IPS-15b (cell line): Measurements from ENCODE around the gene NOP9.
A peak's percentile ranks its signal among the peaks of the same experiment; 100 is the strongest.

Experiments used
- H3K27me3 ChIP-seq: one replicate; pipeline ENCODE4 v1.6.1; 2013; ENCODE audit warnings: low read length; ENCODE audit not compliant: control insufficient read depth, insufficient read depth
- H3K36me3 ChIP-seq: one replicate; pipeline ENCODE4 v1.6.1; 2013; ENCODE audit warnings: low read length; ENCODE audit not compliant: control insufficient read depth, insufficient read depth
- H3K4me1 ChIP-seq: one replicate; pipeline ENCODE4 v1.6.1; 2013; ENCODE audit warnings: mild to moderate bottlenecking, low read length; ENCODE audit not compliant: control insufficient read depth, insufficient read depth
- H3K4me3 ChIP-seq: one replicate; pipeline ENCODE4 v1.5.1; 2013; ENCODE audit warnings: low read depth, low read length
- H3K9ac ChIP-seq: one replicate; pipeline ENCODE4 v1.6.1; 2013; ENCODE audit warnings: low read depth, mild to moderate bottlenecking, low read length
- H3K9me3 ChIP-seq: one replicate; pipeline ENCODE4 v1.6.1; 2013; ENCODE audit warnings: mild to moderate bottlenecking, low read length; ENCODE audit not compliant: control insufficient read depth, insufficient read depth

Gene NOP9

GRCh38 chr14:24258548-24259265 lies 40.9 kb upstream of the NOP9 start:
- Histone ChIP-seq H3K27me3 (no peaks in the 10 kb centered on the region), H3K9me3 (no peaks in the 10 kb centered on the region), H3K4me3 (no peak overlapping the region), H3K4me1 (no peaks in the 10 kb centered on the region), H3K36me3 (no peaks in the 10 kb centered on the region), H3K9ac (no peak overlapping the region)

GRCh38 chr14:24259282-24260025 lies 40.2 kb upstream of the NOP9 start:
- H3K4me1 ChIP-seq, result no peaks in the 10 kb centered on the region
- no peak overlapping the region for H3K4me3 ChIP-seq
- no peaks in the 10 kb centered on the region for H3K36me3 ChIP-seq
- H3K9me3 ChIP-seq, result no peaks in the 10 kb centered on the region
- H3K27me3 ChIP-seq, result no peaks in the 10 kb centered on the region
- peak overlapping the region; percentile 37 for H3K9ac ChIP-seq

- Histone ChIP-seq H3K4me3 (no peak overlapping the region), H3K9ac (no peak overlapping the region), H3K4me1 (no peaks in the 10 kb centered on the region), H3K36me3 (peaks cover 5% of the 10 kb centered on the region), H3K27me3 (no peaks in the 10 kb centered on the region), H3K9me3 (no peaks in the 10 kb centered on the region)
Observed at GRCh38 chr14:24260026-24260779, 39.4 kb upstream of the NOP9 start.

GRCh38 chr14:24260780-24261157 lies 38.9 kb upstream of the NOP9 start:
- peaks cover 5% of the 10 kb centered on the region for H3K36me3 ChIP-seq

GRCh38 chr14:24261256-24261968 lies 38.2 kb upstream of the NOP9 start:
- Histone ChIP-seq H3K4me1 (no peaks in the 10 kb centered on the region), H3K9ac (no peak overlapping the region), H3K9me3 (no peaks in the 10 kb centered on the region)

More at GRCh38 chr14:24260780-24261157, 38.9 kb upstream of the NOP9 start:
- Histone ChIP-seq H3K9ac (no peak overlapping the region), H3K4me3 (no peak overlapping the region), H3K9me3 (no peaks in the 10 kb centered on the region), H3K4me1 (no peaks in the 10 kb centered on the region), H3K27me3 (no peaks in the 10 kb centered on the region)

GRCh38 chr14:24261969-24262327 lies 37.7 kb upstream of the NOP9 start:
- H3K4me1 ChIP-seq, result no peaks in the 10 kb centered on the region
- no peak overlapping the region for H3K9ac ChIP-seq
- H3K36me3 ChIP-seq, result peaks cover 14% of the 10 kb centered on the region
- no peak overlapping the region for H3K4me3 ChIP-seq
- no peaks in the 10 kb centered on the region for H3K9me3 ChIP-seq
- H3K27me3 ChIP-seq, result no peaks in the 10 kb centered on the region

More at GRCh38 chr14:24261256-24261968, 38.2 kb upstream of the NOP9 start:
- no peaks in the 10 kb centered on the region for H3K27me3 ChIP-seq
- H3K4me3 ChIP-seq, result no peak overlapping the region
- peaks cover 8% of the 10 kb centered on the region for H3K36me3 ChIP-seq

GRCh38 chr14:24262821-24263733 lies 36.6 kb upstream of the NOP9 start, which contains the start of gene TGM1:
Gene TGM1, minus strand, starts transcription at chr14:24263177. Its CDS starts 825 bp downstream, at chr14:24262352.
- Histone ChIP-seq H3K4me3 (no peak within 1 kb of the TSS), H3K27me3 (no peaks in the 10 kb centered on the region), H3K36me3 (peaks cover 14% of the 10 kb centered on the region), H3K9me3 (no peaks in the 10 kb centered on the region), H3K9ac (no peak within 1 kb of the TSS), H3K4me1 (no peaks in the 10 kb centered on the region)

- no peaks in the 10 kb centered on the region for H3K9me3 ChIP-seq
- H3K4me1 ChIP-seq, result no peaks in the 10 kb centered on the region
- no peaks in the 10 kb centered on the region for H3K27me3 ChIP-seq
- peaks cover 18% of the 10 kb centered on the region for H3K36me3 ChIP-seq
- no peak overlapping the region for H3K4me3 ChIP-seq
- no peak overlapping the region for H3K9ac ChIP-seq
Observed at GRCh38 chr14:24263848-24264247, 35.8 kb upstream of the NOP9 start.

GRCh38 chr14:24264298-24264697 lies 35.4 kb upstream of the NOP9 start:
- H3K9me3 ChIP-seq, result no peaks in the 10 kb centered on the region
- no peak overlapping the region for H3K4me3 ChIP-seq
- H3K36me3 ChIP-seq, result peaks cover 20% of the 10 kb centered on the region
- H3K4me1 ChIP-seq, result no peaks in the 10 kb centered on the region
- H3K9ac ChIP-seq, result no peak overlapping the region
- no peaks in the 10 kb centered on the region for H3K27me3 ChIP-seq

GRCh38 chr14:24266344-24267244 lies 33.1 kb upstream of the NOP9 start:
- no peak overlapping the region for H3K4me3 ChIP-seq
- H3K27me3 ChIP-seq, result no peaks in the 10 kb centered on the region
- H3K36me3 ChIP-seq, result peaks cover 20% of the 10 kb centered on the region
- no peaks in the 10 kb centered on the region for H3K4me1 ChIP-seq
- no peak overlapping the region for H3K9ac ChIP-seq
- no peaks in the 10 kb centered on the region for H3K9me3 ChIP-seq
